Breast epithelium (tissue), 3 donors: ENCODE data around the gene ANKMY1.

Experiments used
- POLR2A ChIP-seq: fragments of 450-650 bp; IDR thresholded peaks from one replicate; pipeline ENCODE4 v1.6.1; 2016; ENCODE audit warnings: antibody characterized with exemption, mild to moderate bottlenecking, moderate library complexity
- POLR2AphosphoS5 ChIP-seq, 3 donors: sonication (generic); formaldehyde crosslinking; IDR thresholded peaks; one replicate each; pipeline ENCODE4 v1.6.1; 2017; ENCODE audit warnings: antibody characterized with exemption in 3 of 3

DNA sequence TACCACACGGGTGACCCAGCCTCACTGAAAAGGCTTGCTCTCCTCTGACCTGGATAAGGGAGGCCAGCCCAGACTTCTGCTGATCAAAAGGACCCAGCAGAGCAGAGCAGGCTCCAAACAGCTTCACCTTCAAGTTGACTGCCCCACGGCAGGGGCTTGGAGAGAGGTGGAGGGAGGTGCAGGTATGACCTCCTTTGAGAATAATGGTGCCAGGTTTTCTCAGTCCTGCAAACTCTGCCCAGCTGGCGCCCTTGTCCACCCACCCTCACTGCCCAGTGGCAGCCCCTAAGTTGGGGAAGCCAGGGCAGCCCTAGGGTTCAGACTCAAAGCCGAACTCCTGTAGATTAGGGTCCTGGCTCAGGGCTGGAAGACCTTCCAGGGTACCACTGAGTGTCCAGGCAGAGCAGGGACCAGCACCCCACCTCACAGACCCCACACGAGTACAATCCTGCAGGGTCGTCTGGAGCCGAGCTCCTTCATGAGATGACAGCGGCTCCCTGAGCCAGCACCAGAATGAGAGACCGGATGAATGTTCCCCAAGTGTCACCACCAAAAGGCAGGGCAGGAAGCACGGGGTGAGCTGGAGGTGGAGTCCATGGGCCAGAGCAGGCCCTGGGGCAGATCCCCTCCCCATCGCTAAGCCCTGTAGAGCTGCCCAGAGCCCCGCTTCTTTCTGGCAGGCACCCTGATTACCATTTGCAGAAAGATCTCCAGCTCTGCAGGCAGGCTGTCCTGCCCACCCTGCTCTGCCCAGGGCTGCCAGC is 125.9 kb downstream of the ANKMY1 start:
- TF ChIP-seq POLR2A (no peak), POLR2AphosphoS5 (IDR thresholded peaks at IDR 0.05) (no peak)
